ENCODE measurements around the gene CLEC16A. TPM values are rescaled to one million over a fixed set of nuclear protein-coding genes. Genes with fewer than 3 reads are reported as not detected.

Gene CLEC16A
- total RNA-seq, 2 donors from 2014 or later: 46.6 to 47.6 TPM

- no peaks in the 10 kb centered on the region for H3K27me3 ChIP-seq (replicated peaks; ENCODE audit: insufficient read depth)
- H3K9me3 ChIP-seq: no peaks in the 10 kb centered on the region
- no peak for DNase-seq (ENCODE audit: low spot score)
- no peaks in the 10 kb centered on the region for H3K4me1 ChIP-seq (ENCODE audit: control insufficient read depth in 1 of 2, low read depth in 2 of 2)
- TF ChIP-seq, protein P1, sequence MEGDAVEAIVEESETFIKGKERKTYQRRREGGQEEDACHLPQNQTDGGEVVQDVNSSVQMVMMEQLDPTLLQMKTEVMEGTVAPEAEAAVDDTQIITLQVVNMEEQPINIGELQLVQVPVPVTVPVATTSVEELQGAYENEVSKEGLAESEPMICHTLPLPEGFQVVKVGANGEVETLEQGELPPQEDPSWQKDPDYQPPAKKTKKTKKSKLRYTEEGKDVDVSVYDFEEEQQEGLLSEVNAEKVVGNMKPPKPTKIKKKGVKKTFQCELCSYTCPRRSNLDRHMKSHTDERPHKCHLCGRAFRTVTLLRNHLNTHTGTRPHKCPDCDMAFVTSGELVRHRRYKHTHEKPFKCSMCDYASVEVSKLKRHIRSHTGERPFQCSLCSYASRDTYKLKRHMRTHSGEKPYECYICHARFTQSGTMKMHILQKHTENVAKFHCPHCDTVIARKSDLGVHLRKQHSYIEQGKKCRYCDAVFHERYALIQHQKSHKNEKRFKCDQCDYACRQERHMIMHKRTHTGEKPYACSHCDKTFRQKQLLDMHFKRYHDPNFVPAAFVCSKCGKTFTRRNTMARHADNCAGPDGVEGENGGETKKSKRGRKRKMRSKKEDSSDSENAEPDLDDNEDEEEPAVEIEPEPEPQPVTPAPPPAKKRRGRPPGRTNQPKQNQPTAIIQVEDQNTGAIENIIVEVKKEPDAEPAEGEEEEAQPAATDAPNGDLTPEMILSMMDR (IDR thresholded peaks at IDR 0.05): no peak
- no peak for ATAC-seq (ENCODE audit: insufficient number of reproducible peaks, low FRiP score, low read depth)
- no peak overlapping the region for H3K4me3 ChIP-seq
- H3K27ac ChIP-seq: no peak overlapping the region
- H3K36me3 ChIP-seq: peaks cover 10% of the 10 kb centered on the region
Measured at GRCh38 chr16:11067697-11068141, 123.4 kb downstream of the CLEC16A start.

- ATAC-seq (ENCODE audit: insufficient number of reproducible peaks, low FRiP score, low read depth) (no peak), DNase-seq (ENCODE audit: low spot score) (no peak)
- Histone ChIP-seq H3K27ac (no peak overlapping the region), H3K36me3 (peaks cover 4% of the 10 kb centered on the region), H3K4me3 (no peak overlapping the region), H3K4me1 (ENCODE audit: control insufficient read depth in 1 of 2, low read depth in 2 of 2) (peaks cover 0 to under 1% of the 10 kb centered on the region in 2 donors), H3K27me3 (replicated peaks; ENCODE audit: insufficient read depth) (no peaks in the 10 kb centered on the region), H3K9me3 (no peaks in the 10 kb centered on the region)
- TF ChIP-seq, protein P1 (IDR thresholded peaks at IDR 0.05): no peak
Measured at GRCh38 chr16:11071829-11072228, 127.5 kb downstream of the CLEC16A start.

DNA sequence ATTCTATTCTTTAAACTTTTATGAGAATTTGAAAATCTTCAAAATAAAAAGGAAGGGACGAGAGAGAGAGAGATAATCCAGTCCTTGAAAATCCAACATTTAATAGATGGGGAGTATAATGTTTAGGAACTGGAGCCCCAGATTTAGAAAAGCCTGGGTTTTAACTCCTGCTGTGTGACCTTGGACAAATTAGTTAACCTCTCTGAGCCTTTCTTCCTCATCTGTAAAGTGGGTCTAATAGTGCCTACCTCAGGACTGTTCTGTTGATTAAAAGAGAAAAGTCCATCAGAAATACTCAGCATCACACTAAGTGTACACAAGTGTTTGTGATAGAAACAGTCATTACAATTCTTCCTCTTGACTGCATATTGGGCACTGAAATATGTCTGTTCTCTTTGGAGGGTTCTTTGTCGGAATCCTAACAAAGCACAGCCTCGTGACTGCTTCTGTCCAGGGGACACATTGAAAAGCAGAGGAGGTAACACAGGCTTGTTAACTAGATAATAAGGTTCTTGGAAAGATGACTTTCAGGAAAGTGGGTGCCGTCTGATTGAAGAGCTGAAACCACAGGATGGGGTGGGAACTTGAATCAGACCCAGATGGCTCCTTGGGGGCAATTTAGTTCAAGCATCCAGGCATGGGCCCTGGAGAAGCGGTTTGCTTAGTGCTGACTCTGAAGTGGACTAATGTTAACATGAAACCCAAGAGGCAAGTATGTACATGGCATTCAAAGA lies 128.2 kb downstream of the CLEC16A start:
- Histone ChIP-seq H3K9me3 (no peaks in the 10 kb centered on the region), H3K27me3 (replicated peaks; ENCODE audit: insufficient read depth) (no peaks in the 10 kb centered on the region), H3K36me3 (peaks cover 4% of the 10 kb centered on the region), H3K4me3 (no peak overlapping the region), H3K4me1 (ENCODE audit: control insufficient read depth in 1 of 2, low read depth in 2 of 2) (peaks cover 2 to 8% of the 10 kb centered on the region in 2 donors), H3K27ac (no peak overlapping the region)
- TF ChIP-seq, protein P1 (IDR thresholded peaks at IDR 0.05): no peak
- ATAC-seq (ENCODE audit: insufficient number of reproducible peaks, low FRiP score, low read depth) (no peak), DNase-seq (ENCODE audit: low spot score) (no peak)

DNA sequence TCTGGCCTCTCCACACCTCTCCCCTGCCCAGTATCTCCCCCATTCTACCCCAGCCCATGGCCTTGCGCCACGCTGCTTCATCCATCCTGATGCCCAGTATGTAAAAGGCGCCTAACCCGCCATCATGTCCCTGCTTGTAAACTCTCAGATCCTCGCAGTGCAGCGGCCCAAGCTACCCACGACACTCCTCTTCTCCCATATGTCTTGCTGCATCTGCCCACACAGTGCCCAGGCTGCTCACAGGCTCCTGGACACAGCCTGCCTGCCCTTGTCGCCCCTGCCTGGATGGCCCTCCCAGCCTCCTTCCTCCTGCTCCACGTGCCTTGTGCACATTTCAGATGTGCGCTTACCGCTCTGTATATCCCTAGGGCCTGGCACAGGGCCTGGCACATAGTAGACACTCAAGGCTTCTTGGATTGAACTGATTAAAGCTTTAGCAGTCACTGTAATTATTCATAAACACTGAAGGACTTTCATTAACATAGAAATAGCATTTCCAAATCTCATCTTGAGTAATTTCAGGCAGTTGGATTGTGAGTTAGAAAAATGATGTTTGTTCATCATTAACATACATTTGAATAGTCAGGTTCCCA lies 129.1 kb downstream of the CLEC16A start:
- peaks cover 7 to 17% of the 10 kb centered on the region in 2 donors for H3K4me1 ChIP-seq (ENCODE audit: control insufficient read depth in 1 of 2, low read depth in 2 of 2)
- no peak overlapping the region for H3K27ac ChIP-seq
- H3K36me3 ChIP-seq: peaks cover 4% of the 10 kb centered on the region
- TF ChIP-seq, protein P1 (IDR thresholded peaks at IDR 0.05): no peak
- no peak overlapping the region for H3K4me3 ChIP-seq
- no peaks in the 10 kb centered on the region for H3K27me3 ChIP-seq (replicated peaks; ENCODE audit: insufficient read depth)
- ATAC-seq (ENCODE audit: insufficient number of reproducible peaks, low FRiP score, low read depth): no peak
- no peaks in the 10 kb centered on the region for H3K9me3 ChIP-seq
- DNase-seq (ENCODE audit: low spot score): no peak

DNA sequence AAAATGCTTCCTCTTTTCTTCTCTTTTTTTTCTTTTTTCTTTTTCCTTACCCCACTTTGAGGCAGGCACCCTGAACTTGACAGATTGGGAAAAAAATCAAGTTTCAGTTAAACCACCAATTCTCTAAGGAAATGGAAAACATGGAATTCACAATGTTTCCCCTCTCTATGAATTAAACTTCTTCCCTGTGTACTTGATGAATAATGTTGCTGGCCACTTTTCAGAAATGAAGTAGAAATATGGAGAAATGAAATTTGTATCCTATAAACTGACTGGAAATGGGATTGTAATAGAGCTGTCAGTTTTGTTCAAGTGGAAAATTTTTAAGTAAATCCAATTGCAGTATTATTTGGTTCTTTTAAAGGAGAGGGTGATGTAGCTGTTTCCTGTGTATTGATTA lies 129.8 kb downstream of the CLEC16A start:
- Histone ChIP-seq H3K9me3 (no peaks in the 10 kb centered on the region), H3K36me3 (peaks cover 4% of the 10 kb centered on the region), H3K4me3 (no peak overlapping the region), H3K4me1 (ENCODE audit: control insufficient read depth in 1 of 2, low read depth in 2 of 2) (peaks cover 14 to 23% of the 10 kb centered on the region in 2 donors), H3K27me3 (replicated peaks; ENCODE audit: insufficient read depth) (no peaks in the 10 kb centered on the region), H3K27ac (no peak overlapping the region)
- DNase-seq (ENCODE audit: low spot score): no peak
- TF ChIP-seq, protein P1 (IDR thresholded peaks at IDR 0.05): no peak
- ATAC-seq (ENCODE audit: insufficient number of reproducible peaks, low FRiP score, low read depth): no peak
